IMR-90 (cell line): Measurements from ENCODE around the gene PSD. TPM values are rescaled to one million over a fixed set of nuclear protein-coding genes. Genes with fewer than 3 reads are reported as not detected.

Experiments used
- ATAC-seq: fragments of 200-7000 bp; cut with Tn5 transposase; 2 replicates; pipeline ENCODE4 v1.9.1; 2020; ENCODE audit warnings: low read depth, mild to moderate bottlenecking, moderate library complexity
- BruUV-seq: library from RNA; stranded (reverse); fragments of 400-500 nt; replicated peaks from 2 replicates; lab custom pipeline; 2021; lab: Mats Ljungman, UMichigan
- CTCF ChIA-PET: fragments of 300-600 bp; formaldehyde crosslinking; extraction: SDS; loops from one replicate; lab custom pipeline; 2021; ENCODE audit warnings: antibody characterized with exemption; lab: Yijun Ruan, JAX
- POLR2A ChIA-PET: fragments of 300-600 bp; sonication (Branson Sonifier 250); formaldehyde crosslinking; loops from one replicate; lab custom pipeline; 2022; ENCODE audit warnings: antibody characterized with exemption; ENCODE audit not compliant: unreplicated experiment; lab: Charles Lee
- DNase-seq: peaks from one replicate; pipeline ENCODE4 v3.0.0; 2013
- H2AFZ ChIP-seq: replicated peaks from 2 replicates; pipeline ENCODE3; 2013; ENCODE audit warnings: low read length, mild to moderate bottlenecking; ENCODE audit not compliant: poor library complexity
- H2AK5ac ChIP-seq: 2 replicates; pipeline ENCODE4 v1.6.1; 2013; ENCODE audit warnings: low read depth, low read length, inconsistent platforms
- H2AK9ac ChIP-seq: replicated peaks from 2 replicates; pipeline ENCODE3; 2013; ENCODE audit warnings: mild to moderate bottlenecking, low read depth, low read length, moderate library complexity; ENCODE audit not compliant: poor library complexity
- H2BK120ac ChIP-seq: 2 replicates; pipeline ENCODE4 v1.6.1; 2013; ENCODE audit warnings: low read depth, low read length, inconsistent platforms
- H2BK15ac ChIP-seq: 3 replicates; pipeline ENCODE4 v1.6.1; 2013; ENCODE audit warnings: low read depth, low read length, inconsistent platforms
- H2BK20ac ChIP-seq: 2 replicates; pipeline ENCODE4 v1.6.1; 2013; ENCODE audit warnings: low read depth, mild to moderate bottlenecking, inconsistent platforms, low read length, moderate library complexity
- H2BK5ac ChIP-seq: 2 replicates; pipeline ENCODE4 v1.6.1; 2013; ENCODE audit warnings: mild to moderate bottlenecking, low read depth, low read length, inconsistent platforms; ENCODE audit not compliant: poor library complexity, severe bottlenecking
- H3K14ac ChIP-seq: replicated peaks from 2 replicates; pipeline ENCODE4 v1.6.1; 2013; ENCODE audit warnings: low read depth, low read length, inconsistent platforms
- H3K18ac ChIP-seq: 2 replicates; pipeline ENCODE4 v1.6.1; 2013; ENCODE audit warnings: low read depth, low read length, control low read depth
- H3K23ac ChIP-seq: 2 replicates; pipeline ENCODE4 v1.6.1; 2013; ENCODE audit warnings: low read depth, low read length, inconsistent platforms
- H3K27ac ChIP-seq: 2 replicates; pipeline ENCODE4 v1.5.1; 2013; ENCODE audit warnings: mild to moderate bottlenecking, control low read depth, low read length; ENCODE audit not compliant: insufficient read depth
- H3K27me3 ChIP-seq: 2 replicates; pipeline ENCODE4 v1.6.1; 2013; ENCODE audit warnings: low read length; ENCODE audit not compliant: control insufficient read depth, insufficient read depth
- H3K36me3 ChIP-seq: 2 replicates; pipeline ENCODE4 v1.6.1; 2013; ENCODE audit warnings: low read length, mixed read lengths; ENCODE audit not compliant: control insufficient read depth, insufficient read depth
- H3K4ac ChIP-seq: 2 replicates; pipeline ENCODE4 v1.6.1; 2013; ENCODE audit warnings: low read depth, low read length, inconsistent platforms
- H3K4me1 ChIP-seq: 2 replicates; pipeline ENCODE4 v1.6.1; 2013; ENCODE audit warnings: low read length, mixed read lengths; ENCODE audit not compliant: control insufficient read depth, insufficient read depth
- H3K4me2 ChIP-seq: 2 replicates; pipeline ENCODE4 v1.6.1; 2013; ENCODE audit warnings: low read depth, mild to moderate bottlenecking, control low read depth, low read length, moderate library complexity
- H3K4me3 ChIP-seq: 2 replicates; pipeline ENCODE4 v1.5.1; 2013; ENCODE audit warnings: low read depth, mild to moderate bottlenecking, control low read depth, low read length, moderate library complexity; ENCODE audit not compliant: insufficient read depth
- H3K56ac ChIP-seq: 2 replicates; pipeline ENCODE4 v1.6.1; 2013; ENCODE audit warnings: low read length, inconsistent platforms; ENCODE audit not compliant: insufficient read depth; ENCODE audit errors: extremely low read depth
- H3K79me1 ChIP-seq, 2 experiments: 2 replicates each; pipeline ENCODE4 v1.6.1; 2013; ENCODE audit warnings: low read length in 2 of 2, inconsistent platforms in 1 of 2, low read depth in 1 of 2
- H3K9ac ChIP-seq: 2 replicates; pipeline ENCODE4 v1.6.1; 2013; ENCODE audit warnings: low read depth, low read length, control low read depth
- H3K9me1 ChIP-seq: 2 replicates; pipeline ENCODE4 v1.6.1; 2013; ENCODE audit warnings: low read length, inconsistent platforms; ENCODE audit not compliant: insufficient read depth
- H3K9me3 ChIP-seq: 2 replicates; pipeline ENCODE4 v1.6.1; 2013; ENCODE audit warnings: low read length; ENCODE audit not compliant: control insufficient read depth, insufficient read depth
- H4K20me1 ChIP-seq: 2 replicates; pipeline ENCODE4 v1.6.1; 2013; ENCODE audit warnings: low read length, inconsistent platforms; ENCODE audit not compliant: insufficient read depth
- H4K5ac ChIP-seq: 2 replicates; pipeline ENCODE4 v1.6.1; 2013; ENCODE audit warnings: mild to moderate bottlenecking, low read depth, low read length, control low read depth
- H4K8ac ChIP-seq, 2 experiments: 2 replicates each; pipeline ENCODE4 v1.6.1; 2013; ENCODE audit warnings: low read depth in 2 of 2, low read length in 2 of 2, control low read depth in 1 of 2, inconsistent platforms in 1 of 2
- H4K91ac ChIP-seq: 2 replicates; pipeline ENCODE4 v1.6.1; 2013; ENCODE audit warnings: low read depth, low read length, inconsistent platforms; ENCODE audit not compliant: insufficient read depth
- BHLHE40 ChIP-seq: fragments of 150-350 bp; IDR thresholded peaks from 2 replicates; pipeline ENCODE4 v1.6.1; 2016; ENCODE audit warnings: mild to moderate bottlenecking, low read depth, low read length
- CEBPB ChIP-seq: IDR thresholded peaks from 2 replicates; pipeline ENCODE4 v1.6.1; 2012; ENCODE audit warnings: low read depth, low read length, improper control_type of control experiment
- CHD1 ChIP-seq: IDR thresholded peaks from 2 replicates; pipeline ENCODE4 v1.6.1; 2012; ENCODE audit warnings: low read depth, low read length, improper control_type of control experiment
- ELK1 ChIP-seq: fragments of 150-350 bp; IDR thresholded peaks from 2 replicates; pipeline ENCODE4 v1.6.1; 2016; ENCODE audit warnings: low read depth, mild to moderate bottlenecking, low read length, moderate library complexity, borderline replicate concordance
- FOS ChIP-seq: fragments of 150-350 bp; IDR thresholded peaks from 2 replicates; pipeline ENCODE4 v1.6.1; 2016; ENCODE audit warnings: low read depth, low read length
- MAFK ChIP-seq: IDR thresholded peaks from 2 replicates; pipeline ENCODE4 v1.6.1; 2012; ENCODE audit warnings: low read depth, low read length, improper control_type of control experiment
- MAZ ChIP-seq: IDR thresholded peaks from 2 replicates; pipeline ENCODE4 v1.6.1; 2012; ENCODE audit warnings: low read depth, mild to moderate bottlenecking, low read length, improper control_type of control experiment, moderate library complexity, borderline replicate concordance
- MXI1 ChIP-seq: IDR thresholded peaks from 2 replicates; pipeline ENCODE4 v1.6.1; 2012; ENCODE audit warnings: low read depth, mild to moderate bottlenecking, low read length, moderate library complexity, borderline replicate concordance
- NFE2L2 ChIP-seq: fragments of 150-350 bp; IDR thresholded peaks from 2 replicates; pipeline ENCODE4 v1.6.1; 2016; ENCODE audit warnings: low read depth, mild to moderate bottlenecking, low read length
- POLR2A ChIP-seq: IDR thresholded peaks from 2 replicates; pipeline ENCODE4 v1.6.1; 2012; ENCODE audit warnings: mild to moderate bottlenecking, low read depth, low read length
- RAD21 ChIP-seq: IDR thresholded peaks from 2 replicates; pipeline ENCODE4 v1.6.1; 2012; ENCODE audit warnings: low read length, improper control_type of control experiment
- RCOR1 ChIP-seq: IDR thresholded peaks from 2 replicates; pipeline ENCODE4 v1.6.1; 2012; ENCODE audit warnings: mild to moderate bottlenecking, low read length, improper control_type of control experiment; ENCODE audit not compliant: insufficient replicate concordance
- RFX5 ChIP-seq: IDR thresholded peaks from 2 replicates; pipeline ENCODE4 v1.8.0; 2012; ENCODE audit warnings: low read depth, mild to moderate bottlenecking, low read length, moderate library complexity
- SMC3 ChIP-seq: fragments of 150-350 bp; IDR thresholded peaks from 2 replicates; pipeline ENCODE4 v1.6.1; 2016; ENCODE audit warnings: low read depth, mild to moderate bottlenecking, antibody characterized with exemption, low read length, moderate library complexity
- USF2 ChIP-seq: fragments of 150-350 bp; IDR thresholded peaks from 2 replicates; pipeline ENCODE4 v1.6.1; 2017; ENCODE audit warnings: mild to moderate bottlenecking, antibody characterized with exemption, low read length, low read depth
- WGBS, 2 experiments: methylation state at CpG; one replicate each; pipeline versions ENCODE4 v1.1.5 to v1.1.7; 2013; ENCODE audit warnings: missing lambda C conversion rate in 2 of 2; ENCODE audit not compliant: insufficient read length in 1 of 2; ENCODE audit errors: extremely low coverage in 2 of 2; 5-methylcytosine and 5-hydroxymethylcytosine counted together
- dilution Hi-C: fragments of 300-500 bp; cut with HindIII; formaldehyde crosslinking; loops from one replicate; pipeline ENCODE4 v1.14.3; 2018; ENCODE audit warnings: low sequenced_read_pairs; ENCODE audit not compliant: unreplicated experiment
- in situ Hi-C: fragments of 300-500 bp; cut with MboI; formaldehyde crosslinking; loops from 3 replicates; pipeline ENCODE4 v1.14.3; 2019; ENCODE audit warnings: low sequenced_read_pairs, inconsistent platforms, mixed read lengths
- intact Hi-C: fragments of 100-400 bp; cut with micrococcal nuclease; formaldehyde crosslinking; loops from 2 replicates; pipeline ENCODE4 v1.10.0; 2022
- polyA plus RNA-seq, 3 experiments: library from polyadenylated mRNA; depleted of rRNA; stranded (reverse); fragments of >200 nt; gene quantifications; 2 replicates each; pipeline ENCODE4 v1.2.3, GENCODE V29; 2012; ENCODE audit warnings: low replicate concordance in 1 of 3
- total RNA-seq: library from RNA; depleted of rRNA; stranded (reverse); fragments of >200 nt; gene quantifications from 2 replicates; pipeline ENCODE4 v1.2.3, GENCODE V29; 2012
- TF ChIP-seq, protein P1 (sequence below): conservative IDR thresholded peaks from 2 replicates; pipeline ENCODE4 v1.5.1; 2012; ENCODE audit warnings: mild to moderate bottlenecking, low read depth, low read length, improper control_type of control experiment

Gene PSD
- total and polyA plus RNA-seq, 2 of the 4 experiments (the other 2 are of a cell fraction), result 2.0 to 4.4 TPM

DNA sequence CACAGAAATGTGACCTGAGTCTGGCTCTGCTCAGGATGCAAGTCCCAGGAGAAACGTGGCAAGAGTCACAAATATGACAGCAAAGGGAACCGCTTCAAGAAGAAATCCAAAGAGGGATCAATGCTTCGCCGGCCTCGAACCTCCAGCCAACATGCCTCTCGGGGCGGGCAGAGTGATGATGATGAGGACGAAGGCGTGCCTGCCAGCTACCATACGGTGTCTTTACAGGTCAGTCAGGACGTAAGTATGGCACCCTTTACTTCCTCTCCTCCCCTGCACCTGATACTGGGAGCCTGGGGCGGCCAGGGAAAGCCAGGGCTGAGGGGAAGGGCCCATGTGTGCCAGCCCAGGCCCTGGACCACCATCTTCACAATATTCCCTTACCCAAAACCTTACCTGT is 41.7 kb downstream of the PSD start:
- intact Hi-C loops, result no loop called here
- ChIA-PET POLR2A (no interaction called here), CTCF (interaction anchor here (1.4 kb wide), 1 partner anchor 17 kb away, joined by 3 read pairs; no protein-coding TSS in a partner anchor)
- no peaks in the 10 kb centered on the region for H3K27me3 ChIP-seq
- 93% methylated on average over 2 of the region's 12 CpGs; no CpG with 5 or more reads in 1 of the 2 experiments for WGBS, 2 experiments
- H4K8ac ChIP-seq, result no peak overlapping the region
- in situ Hi-C loops, result no loop called here
- no peak overlapping the region for H3K4me3 ChIP-seq
- H2BK20ac ChIP-seq, result no peak overlapping the region
- H2AK5ac ChIP-seq, result no peak overlapping the region
- no peak overlapping the region for H2BK15ac ChIP-seq
- H2BK5ac ChIP-seq, result no peak overlapping the region
- DNase-seq (no peak), ATAC-seq (no peak)
- no peak overlapping the region for H4K91ac ChIP-seq
- no peaks in the 10 kb centered on the region; a peak in 1 of 4 replicates for H3K79me1 ChIP-seq
- H3K27ac ChIP-seq, result no peak overlapping the region
- no peak overlapping the region for H3K23ac ChIP-seq
- no peak for TF ChIP-seq NFE2L2
- no peak for TF ChIP-seq MXI1
- no peak for TF ChIP-seq POLR2A
- no peak for TF ChIP-seq ELK1
- TF ChIP-seq CEBPB, result no peak
- no peak for TF ChIP-seq CHD1
- TF ChIP-seq USF2, result no peak
- TF ChIP-seq, protein P1, sequence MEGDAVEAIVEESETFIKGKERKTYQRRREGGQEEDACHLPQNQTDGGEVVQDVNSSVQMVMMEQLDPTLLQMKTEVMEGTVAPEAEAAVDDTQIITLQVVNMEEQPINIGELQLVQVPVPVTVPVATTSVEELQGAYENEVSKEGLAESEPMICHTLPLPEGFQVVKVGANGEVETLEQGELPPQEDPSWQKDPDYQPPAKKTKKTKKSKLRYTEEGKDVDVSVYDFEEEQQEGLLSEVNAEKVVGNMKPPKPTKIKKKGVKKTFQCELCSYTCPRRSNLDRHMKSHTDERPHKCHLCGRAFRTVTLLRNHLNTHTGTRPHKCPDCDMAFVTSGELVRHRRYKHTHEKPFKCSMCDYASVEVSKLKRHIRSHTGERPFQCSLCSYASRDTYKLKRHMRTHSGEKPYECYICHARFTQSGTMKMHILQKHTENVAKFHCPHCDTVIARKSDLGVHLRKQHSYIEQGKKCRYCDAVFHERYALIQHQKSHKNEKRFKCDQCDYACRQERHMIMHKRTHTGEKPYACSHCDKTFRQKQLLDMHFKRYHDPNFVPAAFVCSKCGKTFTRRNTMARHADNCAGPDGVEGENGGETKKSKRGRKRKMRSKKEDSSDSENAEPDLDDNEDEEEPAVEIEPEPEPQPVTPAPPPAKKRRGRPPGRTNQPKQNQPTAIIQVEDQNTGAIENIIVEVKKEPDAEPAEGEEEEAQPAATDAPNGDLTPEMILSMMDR, result no peak
- no peak for TF ChIP-seq SMC3
- TF ChIP-seq RFX5, result no peak
- TF ChIP-seq MAFK, result no peak
- no peak for TF ChIP-seq MAZ
- no peak for TF ChIP-seq RCOR1
- TF ChIP-seq FOS, result no peak
- TF ChIP-seq BHLHE40, result no peak
- TF ChIP-seq RAD21, result no peak
- no peak overlapping the region for H3K4me2 ChIP-seq
- H2BK120ac ChIP-seq, result no peak overlapping the region
- H3K9me1 ChIP-seq, result no peaks in the 10 kb centered on the region
- no peak overlapping the region for H4K5ac ChIP-seq
- no peaks in the 10 kb centered on the region for H3K9me3 ChIP-seq
- no peak overlapping the region for H2AK9ac ChIP-seq
- dilution Hi-C loops, result no loop called here
- H3K14ac ChIP-seq, result no peak overlapping the region
- H2AFZ ChIP-seq, result no peak overlapping the region
- peaks cover 62% of the 10 kb centered on the region for H3K36me3 ChIP-seq
- H3K9ac ChIP-seq, result no peak overlapping the region
- 0 out of 2 replicates have a peak, but pooled peaks cover 4% of the 10 kb centered on the region for H4K20me1 ChIP-seq
- no peak overlapping the region for H3K4ac ChIP-seq
- BruUV-seq, result no TSS peak
- no peaks in the 10 kb centered on the region for H3K4me1 ChIP-seq
- H3K18ac ChIP-seq, result no peak overlapping the region
- no peak overlapping the region for H3K56ac ChIP-seq
